ENCODE measurements around the gene DENND4A.

DNA sequence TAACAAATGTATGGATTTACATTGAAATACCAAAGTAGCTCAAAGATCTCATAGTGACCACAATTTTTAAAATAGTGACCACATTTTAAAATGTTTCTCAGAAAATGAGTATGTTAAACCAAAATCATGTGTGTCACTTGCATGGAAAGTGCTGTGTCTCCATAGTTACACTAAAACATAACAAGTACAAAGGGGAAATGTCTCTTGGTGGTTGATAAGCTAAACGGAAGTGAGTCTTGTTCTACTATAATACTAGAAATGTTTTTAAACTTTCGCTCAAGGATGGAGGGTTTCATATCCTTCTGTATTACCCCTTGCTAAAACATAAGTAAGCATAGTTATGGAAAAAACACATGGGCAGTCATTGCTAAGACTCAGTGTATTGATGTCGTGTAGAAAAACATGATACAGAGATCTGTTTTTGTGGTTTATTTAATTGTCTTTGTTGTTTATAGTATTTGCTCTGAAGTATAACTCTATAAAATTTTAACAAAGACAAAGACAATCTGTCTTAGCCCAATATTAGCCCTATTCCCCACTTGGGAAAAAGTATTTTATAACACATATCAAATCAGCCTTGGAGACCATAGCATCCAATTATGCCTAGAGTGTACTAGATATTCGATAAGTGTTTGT, 27.0 kb upstream of the DENND4A start:
- TF ChIP-seq POLR2A (IDR thresholded peaks at IDR 0.05): no peak
- TF ChIP-seq EP300 (IDR thresholded peaks at IDR 0.05): no peak
- TF ChIP-seq, protein P1, sequence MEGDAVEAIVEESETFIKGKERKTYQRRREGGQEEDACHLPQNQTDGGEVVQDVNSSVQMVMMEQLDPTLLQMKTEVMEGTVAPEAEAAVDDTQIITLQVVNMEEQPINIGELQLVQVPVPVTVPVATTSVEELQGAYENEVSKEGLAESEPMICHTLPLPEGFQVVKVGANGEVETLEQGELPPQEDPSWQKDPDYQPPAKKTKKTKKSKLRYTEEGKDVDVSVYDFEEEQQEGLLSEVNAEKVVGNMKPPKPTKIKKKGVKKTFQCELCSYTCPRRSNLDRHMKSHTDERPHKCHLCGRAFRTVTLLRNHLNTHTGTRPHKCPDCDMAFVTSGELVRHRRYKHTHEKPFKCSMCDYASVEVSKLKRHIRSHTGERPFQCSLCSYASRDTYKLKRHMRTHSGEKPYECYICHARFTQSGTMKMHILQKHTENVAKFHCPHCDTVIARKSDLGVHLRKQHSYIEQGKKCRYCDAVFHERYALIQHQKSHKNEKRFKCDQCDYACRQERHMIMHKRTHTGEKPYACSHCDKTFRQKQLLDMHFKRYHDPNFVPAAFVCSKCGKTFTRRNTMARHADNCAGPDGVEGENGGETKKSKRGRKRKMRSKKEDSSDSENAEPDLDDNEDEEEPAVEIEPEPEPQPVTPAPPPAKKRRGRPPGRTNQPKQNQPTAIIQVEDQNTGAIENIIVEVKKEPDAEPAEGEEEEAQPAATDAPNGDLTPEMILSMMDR (IDR thresholded peaks at IDR 0.05): no peak
- TF ChIP-seq POLR2AphosphoS5 (IDR thresholded peaks at IDR 0.05): no peak

Measured in gastroesophageal sphincter (tissue), 3 donors.